Bronchial epithelial cell (primary cell): ENCODE results near the gene TCP10L. TPM values are rescaled to one million over a fixed set of nuclear protein-coding genes. Genes with fewer than 3 reads are reported as not detected.

Source experiments
- DNase-seq: peaks from one replicate; pipeline ENCODE4 v3.0.0-alpha.2; 2010; ENCODE audit warnings: low read depth
- FAIRE-seq: peaks from 2 replicates; lab custom pipeline; 2011; peaks lifted over from hg19 to GRCh38; lab: Jason Lieb, UNC
- H3K27me3 ChIP-seq: 2 replicates; pipeline ENCODE4 v1.5.1; 2011; ENCODE audit warnings: low read length; ENCODE audit not compliant: control insufficient read depth, insufficient read depth
- H3K36me3 ChIP-seq: 2 replicates; pipeline ENCODE4 v1.5.1; 2011; ENCODE audit warnings: low read length; ENCODE audit not compliant: control insufficient read depth, insufficient read depth
- H3K4me3 ChIP-seq: 2 replicates; pipeline ENCODE4 v1.5.1; 2011; ENCODE audit warnings: mild to moderate bottlenecking, low read depth, low read length, control low read depth
- CTCF ChIP-seq: IDR thresholded peaks from 2 replicates; pipeline ENCODE4 v1.5.1; 2011; ENCODE audit warnings: mild to moderate bottlenecking, moderate library complexity, low read length, control low read depth, inconsistent platforms; ENCODE audit not compliant: insufficient read depth, severe bottlenecking
- total RNA-seq: library from RNA; depleted of rRNA; stranded (reverse); fragments of >200 nt; gene quantifications from 2 replicates; pipeline ENCODE4 v1.2.1, GENCODE V29; 2014

TCP10L gene
- total RNA-seq, 1 donor from 2014 or later, result 0.26 TPM

GRCh38 chr21:32593690-32594089 is 8.4 kb upstream of the TCP10L start:
- no peaks in the 10 kb centered on the region for H3K27me3 ChIP-seq
- no peak overlapping the region for H3K4me3 ChIP-seq
- FAIRE-seq (no peak), DNase-seq (no peak)
- no peaks in the 10 kb centered on the region for H3K36me3 ChIP-seq
- TF ChIP-seq CTCF, result no peak

- FAIRE-seq, result no peak
- no peak overlapping the region for H3K4me3 ChIP-seq
- no peak for TF ChIP-seq CTCF
- H3K36me3 ChIP-seq, result no peaks in the 10 kb centered on the region
- no peak for DNase-seq
- no peaks in the 10 kb centered on the region for H3K27me3 ChIP-seq
Measured at GRCh38 chr21:32592929-32593502, 7.7 kb upstream of the TCP10L start.

- DNase-seq (no peak), FAIRE-seq (no peak)
- Histone ChIP-seq H3K36me3 (no peaks in the 10 kb centered on the region), H3K4me3 (no peak overlapping the region), H3K27me3 (no peaks in the 10 kb centered on the region)
- no peak for TF ChIP-seq CTCF
Measured at GRCh38 chr21:32590130-32590529, 4.8 kb upstream of the TCP10L start.

- no peak for TF ChIP-seq CTCF
- DNase-seq (no peak), FAIRE-seq (no peak)
- no peaks in the 10 kb centered on the region for H3K36me3 ChIP-seq
- no peak overlapping the region for H3K4me3 ChIP-seq
- H3K27me3 ChIP-seq, result peaks cover 2% of the 10 kb centered on the region
Measured at GRCh38 chr21:32587651-32588050, 2.3 kb upstream of the TCP10L start.

- no peak for FAIRE-seq
- TF ChIP-seq CTCF, result no peak
Measured at GRCh38 chr21:32587120-32587519, 1.8 kb upstream of the TCP10L start.

GRCh38 chr21:32585970-32586369 is 647 bp upstream of the TCP10L start:
- no peak for FAIRE-seq

More at GRCh38 chr21:32587120-32587519, 1.8 kb upstream of the TCP10L start:
- H3K36me3 ChIP-seq, result no peaks in the 10 kb centered on the region
- no peak overlapping the region for H3K4me3 ChIP-seq
- H3K27me3 ChIP-seq, result peaks cover 2% of the 10 kb centered on the region
- DNase-seq, result no peak

More at GRCh38 chr21:32585970-32586369, 647 bp upstream of the TCP10L start:
- no peak for DNase-seq
- TF ChIP-seq CTCF, result no peak
- no peaks in the 10 kb centered on the region for H3K36me3 ChIP-seq
- no peak overlapping the region for H3K4me3 ChIP-seq
- peaks cover 2% of the 10 kb centered on the region for H3K27me3 ChIP-seq
